Measurements from ENCODE around the gene CNPY1.

Gene CNPY1

GRCh38 chr7:155509725-155510551 lies 36.4 kb downstream of the CNPY1 start:
- DNase-seq: peak in 1 of 14 donors; percentile 81

- DNase-seq: peak in 1 of 14 donors; percentile 79
Observed at GRCh38 chr7:155509359-155509724, 37.0 kb downstream of the CNPY1 start.

- peak in 1 of 14 donors; percentile 48 for DNase-seq
Observed at GRCh38 chr7:155508376-155509358, 37.7 kb downstream of the CNPY1 start.

- DNase-seq: peak in 1 of 14 donors; percentile 32
Observed at GRCh38 chr7:155507576-155507975, 38.8 kb downstream of the CNPY1 start.

GRCh38 chr7:155506854-155507337 lies 39.5 kb downstream of the CNPY1 start:
- peak in 1 of 14 donors; percentile 76 for DNase-seq

GRCh38 chr7:155505422-155505793 lies 41.0 kb downstream of the CNPY1 start:
- peak in 1 of 14 donors; percentile 49 for DNase-seq

- DNase-seq: peak in 1 of 14 donors; percentile 39
Observed at GRCh38 chr7:155497149-155497901, 49.0 kb downstream of the CNPY1 start.

GRCh38 chr7:155496267-155497005 lies 49.9 kb downstream of the CNPY1 start:
- no peak for DNase-seq

GRCh38 chr7:155495440-155496248 lies 50.7 kb downstream of the CNPY1 start:
- no peak for DNase-seq

GRCh38 chr7:155494551-155494950 lies 51.8 kb downstream of the CNPY1 start:
- no peak for DNase-seq

GRCh38 chr7:155493744-155494538 lies 52.4 kb downstream of the CNPY1 start:
- no peak for DNase-seq

- DNase-seq: peak in 1 of 14 donors; percentile 21
Observed at GRCh38 chr7:155491812-155492211, 54.5 kb downstream of the CNPY1 start.

- peak in 7 of 14 donors; percentile 11 to 75 (median 25) for DNase-seq
Observed at GRCh38 chr7:155490697-155491628, 55.4 kb downstream of the CNPY1 start.

- peak in 1 of 14 donors; percentile 71 for DNase-seq
Observed at GRCh38 chr7:155489862-155490696, 56.3 kb downstream of the CNPY1 start.

- no peak for DNase-seq
Observed at GRCh38 chr7:155489158-155489840, 57.1 kb downstream of the CNPY1 start.

- no peak for DNase-seq
Observed at GRCh38 chr7:155488483-155489127, 57.8 kb downstream of the CNPY1 start.
